Spleen (tissue), 11 donors: ENCODE measurements around the gene IMPG2. TPM values are rescaled to one million over a fixed set of nuclear protein-coding genes. Genes with fewer than 3 reads are reported as not detected.

Source experiments
- DNase-seq: peaks from one replicate; pipeline ENCODE4 v3.0.0-alpha.2; 2020
- H3K27ac ChIP-seq, 8 donors: fragments of 200-600 bp; sonication (generic) in 7 of 8; 1 replicate in 4 of 8; 2 replicates in 4 of 8; pipeline versions ENCODE4 v1.5.0 to v1.8.0; 2016 to 2021; ENCODE audit warnings: inconsistent platforms in 4 of 8, mild to moderate bottlenecking in 4 of 8, moderate library complexity in 1 of 8
- H3K27me3 ChIP-seq, 7 donors: fragments of 200-600 bp; sonication (generic) in 6 of 7; replicated peaks in 1 of 7; 1 replicate in 4 of 7; 2 replicates in 3 of 7; pipeline versions ENCODE4 v1.5.0 to v1.8.0; 2016 to 2021; ENCODE audit warnings: inconsistent platforms in 3 of 7, mild to moderate bottlenecking in 1 of 7
- H3K36me3 ChIP-seq, 6 donors: fragments of 200-600 bp; sonication (generic) in 5 of 6; 1 replicate in 4 of 6; 2 replicates in 2 of 6; pipeline versions ENCODE4 v1.5.0 to v1.8.0; 2016 to 2021; ENCODE audit warnings: inconsistent platforms in 2 of 6
- H3K4me1 ChIP-seq, 6 donors: fragments of 200-600 bp; sonication (generic) in 5 of 6; 1 replicate in 3 of 6; 2 replicates in 3 of 6; pipeline versions ENCODE4 v1.5.0 to v1.8.0; 2016 to 2021; ENCODE audit warnings: inconsistent platforms in 3 of 6
- H3K4me3 ChIP-seq, 8 donors: fragments of 200-600 bp; sonication (generic) in 7 of 8; 1 replicate in 4 of 8; 2 replicates in 4 of 8; pipeline versions ENCODE4 v1.5.0 to v1.8.0; 2016 to 2021; ENCODE audit warnings: inconsistent platforms in 4 of 8, mild to moderate bottlenecking in 4 of 8, moderate library complexity in 2 of 8
- H3K9me3 ChIP-seq, 8 donors: fragments of 200-600 bp; sonication (generic) in 7 of 8; 1 replicate in 4 of 8; 2 replicates in 4 of 8; pipeline versions ENCODE4 v1.5.0 to v1.8.0; 2016 to 2021; ENCODE audit warnings: inconsistent platforms in 4 of 8
- CTCF ChIP-seq, 11 experiments: fragments of 200-600 bp in 7 of 11; fragments of 450-650 bp in 4 of 11; sonication (generic) in 4 of 11; IDR thresholded peaks in 8 of 11; conservative IDR thresholded peaks in 3 of 11; 1 replicate in 7 of 11; 2 replicates in 4 of 11; pipeline versions ENCODE4 v1.4.0 to v1.8.0; 2016 to 2021; ENCODE audit warnings: antibody characterized with exemption in 11 of 11, inconsistent platforms in 4 of 11, mild to moderate bottlenecking in 1 of 11
- POLR2A ChIP-seq, 3 donors: fragments of 450-650 bp; IDR thresholded peaks; one replicate each; pipeline ENCODE4 v1.5.1; 2017; ENCODE audit warnings: antibody characterized with exemption in 3 of 3, mild to moderate bottlenecking in 1 of 3
- POLR2AphosphoS5 ChIP-seq, 3 donors: sonication (generic); formaldehyde crosslinking; IDR thresholded peaks; one replicate each; pipeline ENCODE4 v1.5.1; 2017; ENCODE audit warnings: antibody characterized with exemption in 3 of 3
- WGBS, 5 donors: extraction: QIAGEN DNeasy Blood & Tissue Kit in 3 of 5; methylation state at CpG; one replicate each; pipeline versions ENCODE4 v1.1.5 to v1.1.7; 2013 to 2018; 5-methylcytosine and 5-hydroxymethylcytosine counted together
- intact Hi-C: fragments of 100-400 bp; cut with DNase I; formaldehyde crosslinking; loops from one replicate; pipeline ENCODE4 v1.15.0; 2023; ENCODE audit warnings: low total_unique reads
- polyA plus RNA-seq, 3 donors: library from polyadenylated mRNA; stranded (reverse); fragments of 200-250 nt; gene quantifications; one replicate each; pipeline ENCODE4 v1.2.1, GENCODE V29; 2013
- total RNA-seq, 7 donors: library from RNA; depleted of rRNA in 3 of 7; stranded (reverse); fragments of >200 nt in 3 of 7; fragmentation: NEBNext Ultra II Directional in 4 of 7; extraction: Animal tissue kit (Norgen Biotek cat#: 25700) in 4 of 7; gene quantifications; one replicate each; pipeline versions ENCODE4 v1.1.0 to v1.2.1, GENCODE V29; 2016 to 2021
- donor health status: healthy with polysubstance abuse.
- donor health status: DM: no; HTN: no; CAD: no; lungs with moderate emphysema.
- donor health status: DM: no; HTN: no; CAD: no.
- donor health status: Bipolar disorder and iron deficiency.
- donor health status: healthy.
- donor health status: DM: no; HTN: no; CAD: no.
- donor health status: DM: yes; HTN: yes; CAD: no.

IMPG2 gene
- total and polyA plus RNA-seq, 10 donors: 0.06 to 1.2 (median 0.52) TPM

GRCh38 chr3:101279162-101279561 is 41.2 kb downstream of the IMPG2 start:
- Histone ChIP-seq H3K36me3 (no peaks in the 10 kb centered on the region), H3K9me3 (no peaks in the 10 kb centered on the region), H3K4me3 (no peak overlapping the region), H3K27me3 (no peaks in the 10 kb centered on the region), H3K4me1 (no peaks in the 10 kb centered on the region), H3K27ac (no peak overlapping the region)
- DNase-seq: no peak
- intact Hi-C loops: no loop called here
- TF ChIP-seq CTCF (IDR thresholded peaks at IDR 0.05 in 8 of 11, conservative IDR thresholded peaks at IDR 0.05 in 3 of 11): no peak

GRCh38 chr3:101278727-101279126 is 41.6 kb downstream of the IMPG2 start:
- no peak overlapping the region for H3K27ac ChIP-seq
- H3K4me3 ChIP-seq: no peak overlapping the region
- no peaks in the 10 kb centered on the region for H3K27me3 ChIP-seq
- H3K9me3 ChIP-seq: no peaks in the 10 kb centered on the region
- no peaks in the 10 kb centered on the region for H3K4me1 ChIP-seq
- H3K36me3 ChIP-seq: no peaks in the 10 kb centered on the region
- intact Hi-C loops: no loop called here
- TF ChIP-seq CTCF (IDR thresholded peaks at IDR 0.05 in 8 of 11, conservative IDR thresholded peaks at IDR 0.05 in 3 of 11): no peak
- TF ChIP-seq POLR2AphosphoS5 (IDR thresholded peaks at IDR 0.05): no peak
- TF ChIP-seq POLR2A (IDR thresholded peaks at IDR 0.05): no peak
- no peak for DNase-seq

GRCh38 chr3:101273608-101274007 is 46.8 kb downstream of the IMPG2 start:
- DNase-seq: no peak
- no peak overlapping the region for H3K27ac ChIP-seq
- 84 to 96% (median 90%) methylated on average over 2 of the region's 2 CpGs for WGBS, 5 donors
- H3K36me3 ChIP-seq: peaks cover 0 to 15% (median 0%) of the 10 kb centered on the region in 6 donors
- no peaks in the 10 kb centered on the region for H3K4me1 ChIP-seq
- no peak overlapping the region for H3K4me3 ChIP-seq
- TF ChIP-seq POLR2A (IDR thresholded peaks at IDR 0.05): no peak
- no peak for TF ChIP-seq POLR2AphosphoS5 (IDR thresholded peaks at IDR 0.05)
- no peak for TF ChIP-seq CTCF (IDR thresholded peaks at IDR 0.05 in 8 of 11, conservative IDR thresholded peaks at IDR 0.05 in 3 of 11)
- intact Hi-C loops: no loop called here
- H3K9me3 ChIP-seq: no peaks in the 10 kb centered on the region
- H3K27me3 ChIP-seq: no peaks in the 10 kb centered on the region

- no peak overlapping the region for H3K4me3 ChIP-seq
- no peak overlapping the region for H3K27ac ChIP-seq
- no peaks in the 10 kb centered on the region for H3K27me3 ChIP-seq
- intact Hi-C loops: no loop called here
- TF ChIP-seq POLR2AphosphoS5 (IDR thresholded peaks at IDR 0.05) (no peak), CTCF (IDR thresholded peaks at IDR 0.05 in 8 of 11, conservative IDR thresholded peaks at IDR 0.05 in 3 of 11) (no peak), POLR2A (IDR thresholded peaks at IDR 0.05) (no peak)
- no peaks in the 10 kb centered on the region for H3K4me1 ChIP-seq
- H3K9me3 ChIP-seq: no peaks in the 10 kb centered on the region
- no peak for DNase-seq
- peaks cover 0 to 15% (median 0%) of the 10 kb centered on the region in 6 donors for H3K36me3 ChIP-seq
Measured at GRCh38 chr3:101273156-101273555, 47.2 kb downstream of the IMPG2 start.
